Measurements from ENCODE around the gene FHIP1A.
"Not testable (repeated sequence)": the region's sequence is repeated elsewhere in the genome, so short reads cannot be mapped to it uniquely, and the experiment has no call there.

Gene FHIP1A
- 2.4 reads per million, percentile 7 among the genes with 10 or more reads in this experiment for total RNA-seq

- DNase-seq: peak; percentile 75
Measured at GRCh38 chr4:151408630-151409469, at the start of gene FHIP1A. Gene FHIP1A, plus strand, starts transcription at chr4:151409176. Its CDS starts 157,084 bp downstream, at chr4:151566260.

GRCh38 chr4:151359576-151359975, 49.4 kb upstream of the FHIP1A start:
- DNase-seq: no peak

DNA sequence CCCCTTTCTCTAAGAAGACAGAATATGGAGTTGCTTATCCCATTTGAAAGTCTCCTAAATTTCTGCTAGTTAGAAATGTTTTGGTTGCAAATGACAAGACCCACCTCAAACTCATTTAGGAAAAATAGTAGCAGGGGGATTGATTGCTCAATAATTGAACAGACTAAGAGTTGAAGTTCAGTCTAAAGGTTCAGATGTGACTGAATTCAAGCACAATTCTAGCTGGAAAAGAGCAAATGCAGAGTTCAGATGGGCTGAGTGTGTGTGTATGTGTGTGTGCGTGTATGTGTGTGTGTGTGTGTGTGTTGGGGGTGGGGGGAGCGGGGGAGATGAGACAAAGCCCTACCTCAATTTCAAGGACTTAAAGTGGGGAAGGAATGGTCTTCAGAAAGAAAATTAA, 47.9 kb upstream of the FHIP1A start:
- DNase-seq: no peak

DNA sequence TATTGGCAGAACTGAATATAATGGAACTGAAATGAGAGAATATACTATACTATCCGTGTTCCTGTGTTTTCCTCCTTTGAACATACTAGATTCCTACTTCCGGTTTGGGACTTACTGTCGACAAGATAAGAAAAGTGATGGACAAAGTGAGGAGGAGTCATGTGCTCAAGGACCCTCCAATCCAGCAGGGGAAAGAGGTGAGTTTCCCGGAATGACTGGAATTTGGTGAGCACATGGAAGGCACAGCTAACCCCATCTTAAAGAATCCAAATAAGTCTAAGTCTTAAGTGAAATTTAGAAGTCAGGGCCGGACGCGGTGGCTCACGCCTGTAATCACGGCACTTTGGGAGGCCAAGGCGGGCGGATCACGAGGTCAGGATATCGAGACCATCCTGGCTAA, 47.0 kb upstream of the FHIP1A start:
- no peak for DNase-seq

DNA sequence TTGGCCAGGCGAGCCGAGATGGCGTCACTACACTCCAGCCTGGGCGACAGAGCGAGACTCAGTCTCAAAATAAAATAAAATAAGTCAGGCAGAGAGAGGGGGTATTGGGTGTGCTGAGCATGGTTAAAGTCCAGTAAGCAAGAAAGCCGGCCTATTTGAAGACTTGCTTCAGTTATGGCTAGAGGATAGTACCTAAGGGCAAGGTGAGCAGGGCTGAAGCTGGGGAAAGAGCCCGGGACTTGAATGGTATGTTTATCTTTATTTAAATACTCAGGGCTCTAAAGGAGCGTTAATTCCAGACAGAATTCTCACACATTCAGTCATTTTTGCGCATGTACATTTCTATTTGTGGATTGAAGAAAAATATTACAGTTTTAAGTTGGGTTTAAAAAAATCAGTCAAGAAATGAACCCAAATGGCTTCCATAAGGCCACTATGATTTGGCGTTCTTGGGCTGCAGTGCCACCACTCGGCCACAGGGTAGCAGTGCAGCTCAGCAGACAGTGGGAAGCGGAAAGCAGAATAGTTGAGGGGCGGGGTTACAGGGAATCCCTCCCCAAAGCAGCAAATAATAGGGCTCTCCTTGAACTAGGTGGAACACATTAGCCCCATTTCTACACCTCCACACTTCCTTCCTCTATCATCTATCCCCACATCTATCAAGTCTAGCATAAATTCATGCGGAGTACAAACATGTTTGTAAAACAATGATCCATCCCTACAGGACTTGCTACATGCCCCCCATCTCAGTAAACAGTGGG, 46.4 kb upstream of the FHIP1A start:
- DNase-seq: peak; percentile 62

GRCh38 chr4:151376540-151376939, 32.4 kb upstream of the FHIP1A start:
- DNase-seq: no peak

- DNase-seq: no peak
Measured at GRCh38 chr4:151389311-151389710, 19.7 kb upstream of the FHIP1A start.

GRCh38 chr4:151389799-151390198, 19.2 kb upstream of the FHIP1A start:
- DNase-seq: not testable (repeated sequence)

DNA sequence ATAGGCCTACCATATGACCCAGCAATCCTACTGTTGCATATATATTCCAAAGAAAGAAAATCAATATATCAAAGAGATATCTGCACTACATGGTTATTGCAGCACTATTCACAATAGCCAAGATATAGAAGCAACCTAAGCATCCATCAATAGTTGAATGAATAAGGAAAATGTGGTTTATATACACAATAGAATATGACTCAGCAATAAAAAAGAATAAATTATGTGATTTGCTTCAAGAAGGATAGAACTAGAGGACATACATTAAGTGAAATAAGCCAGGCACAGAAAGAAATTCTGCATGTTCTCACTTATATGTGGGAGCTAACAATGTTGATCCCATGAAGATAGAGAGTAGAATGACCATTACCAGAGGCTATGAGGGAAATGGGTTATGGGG, 13.1 kb upstream of the FHIP1A start:
- DNase-seq: no peak

- no peak for DNase-seq
Measured at GRCh38 chr4:151400343-151400742, 8.6 kb upstream of the FHIP1A start.

- DNase-seq: no peak
Measured at GRCh38 chr4:151401739-151402138, 7.2 kb upstream of the FHIP1A start.

GRCh38 chr4:151402145-151402865, 6.7 kb upstream of the FHIP1A start:
- no peak for DNase-seq

- no peak for DNase-seq
Measured at GRCh38 chr4:151403656-151404055, 5.3 kb upstream of the FHIP1A start.

DNA sequence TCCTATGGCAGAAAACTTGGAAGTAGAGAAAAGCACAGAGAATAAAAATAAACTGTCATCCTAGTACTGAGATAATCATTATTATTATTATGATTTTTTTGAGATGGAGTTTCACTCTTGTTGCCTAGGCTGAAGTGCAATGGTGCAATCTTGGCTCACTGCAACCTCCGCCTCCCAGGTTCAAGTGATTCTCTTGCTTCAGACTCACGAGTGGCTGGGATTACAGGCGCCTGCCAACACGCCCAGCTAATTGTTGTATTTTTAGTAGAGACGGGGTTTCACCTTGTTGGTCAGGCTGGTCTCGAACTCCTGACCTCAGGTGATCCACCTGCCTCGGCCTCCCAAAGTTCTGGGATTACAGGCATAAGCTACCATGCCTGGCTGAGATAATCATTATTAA, 4.2 kb upstream of the FHIP1A start:
- DNase-seq: not testable (repeated sequence)

DNA sequence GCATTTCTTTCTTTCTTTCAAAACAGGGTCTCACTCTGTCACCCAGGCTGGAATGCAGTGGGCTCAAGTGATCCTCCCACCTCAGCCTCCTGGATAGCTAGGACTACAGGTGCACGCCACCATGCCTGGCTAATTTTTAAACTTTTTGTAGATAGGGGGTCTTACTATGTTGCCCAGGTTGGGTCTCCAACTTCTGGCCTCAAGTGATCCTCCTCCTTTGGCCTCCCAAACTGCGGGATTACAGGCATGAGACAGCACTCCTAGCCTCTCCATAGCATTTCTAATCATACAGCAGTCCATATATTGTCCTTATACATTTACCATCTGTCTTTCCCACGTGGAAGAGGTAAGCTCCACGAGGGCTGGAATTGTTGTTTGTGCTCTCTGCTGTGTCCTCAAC, 2.0 kb upstream of the FHIP1A start:
- no peak for DNase-seq

DNA sequence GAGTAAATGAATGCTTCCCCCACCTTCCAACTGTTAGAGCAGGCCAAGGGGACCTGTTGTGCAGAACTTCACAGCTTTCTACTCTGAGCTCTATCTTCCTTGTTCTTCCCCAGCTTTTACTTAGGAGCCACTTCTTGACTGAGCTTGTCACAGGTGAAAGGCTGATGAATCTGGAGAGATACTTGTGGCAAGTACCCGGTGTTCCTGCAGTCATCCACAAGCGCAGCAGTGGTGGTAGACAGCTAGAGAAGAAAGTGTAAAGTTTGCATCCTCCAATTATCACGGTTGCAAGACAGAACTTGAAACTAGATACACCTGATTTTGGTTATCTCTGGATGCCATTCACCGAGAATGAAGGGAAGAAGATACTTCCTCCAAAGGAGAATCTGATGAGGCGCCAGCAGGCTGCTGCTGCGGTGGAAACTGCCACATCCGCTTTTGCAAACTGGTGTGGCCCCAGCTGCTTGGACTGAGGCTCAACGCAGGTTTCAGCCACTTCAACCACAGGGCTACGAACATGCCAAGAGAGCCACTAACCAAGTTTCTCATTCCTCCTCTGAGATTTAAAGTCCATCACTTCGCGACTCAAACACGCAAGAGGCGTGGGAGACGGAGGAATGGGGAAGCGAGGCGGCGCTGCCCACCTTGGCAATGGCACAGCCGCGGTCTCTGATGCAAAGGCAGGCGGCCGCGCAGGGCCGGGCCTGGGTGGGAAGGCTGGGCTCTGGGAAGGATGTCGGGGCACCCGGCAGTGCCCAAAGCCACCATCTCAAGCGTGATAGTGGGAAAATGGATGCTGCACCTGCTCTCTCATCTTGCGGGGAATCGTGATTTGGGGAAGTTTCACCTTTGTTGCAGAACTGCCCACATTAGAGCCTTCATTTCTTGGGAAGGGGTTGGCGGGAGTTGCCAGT, 1.3 kb upstream of the FHIP1A start:
- DNase-seq: no peak

GRCh38 chr4:151408380-151408629, 671 bp upstream of the FHIP1A start:
- no peak for DNase-seq

GRCh38 chr4:151409470-151410313, 716 bp downstream of the FHIP1A start:
- DNase-seq: no peak

- no peak for DNase-seq
Measured at GRCh38 chr4:151415978-151416377, 7.0 kb downstream of the FHIP1A start.

DNA sequence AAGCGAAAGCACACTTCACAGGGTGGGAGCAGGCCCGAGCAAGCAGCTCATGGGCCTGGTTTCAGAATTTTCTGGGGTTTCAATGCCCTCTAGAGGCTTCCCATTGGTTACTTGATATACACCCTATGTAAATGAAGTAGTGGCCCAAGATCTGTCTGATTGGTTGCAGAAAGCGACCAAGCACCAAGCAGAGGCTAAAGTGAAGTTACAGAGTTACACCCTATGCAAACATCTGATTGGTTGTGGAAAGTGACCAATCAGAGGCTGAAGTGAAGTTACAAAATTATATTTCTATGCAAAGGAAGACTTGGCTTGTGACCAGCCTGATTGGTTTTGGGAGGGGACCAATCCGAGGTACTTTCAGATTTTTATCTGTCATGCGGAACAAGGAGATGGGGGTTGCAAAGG, 8.2 kb downstream of the FHIP1A start:
- no peak for DNase-seq

DNA sequence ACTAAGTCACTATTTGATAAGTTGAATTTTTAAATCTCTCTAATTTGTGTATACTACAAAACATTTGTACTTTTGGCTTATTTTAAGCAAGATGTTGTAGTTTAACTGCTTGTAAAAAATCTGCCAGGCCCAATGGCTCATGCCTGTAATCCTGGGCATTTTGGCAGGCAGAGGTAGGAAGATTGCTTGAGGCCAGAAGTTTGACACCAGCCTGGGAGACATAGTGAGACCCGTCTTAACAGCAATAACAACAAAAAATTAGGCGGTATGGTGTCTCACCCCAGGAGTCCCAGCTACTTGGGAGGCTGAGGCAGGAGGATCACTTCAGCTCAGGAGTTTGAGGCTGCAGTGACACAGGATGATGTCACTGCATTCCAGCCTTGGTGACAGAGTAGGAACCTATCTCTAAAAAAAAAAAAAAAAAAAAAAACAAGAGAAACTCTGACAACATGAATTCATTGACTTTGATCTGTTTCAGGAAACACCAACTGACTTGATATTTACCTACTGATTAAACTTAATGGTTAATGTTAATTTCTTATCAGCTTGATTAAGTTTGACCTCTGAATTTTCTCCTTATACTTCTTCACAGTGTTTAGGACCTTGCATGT, 8.9 kb downstream of the FHIP1A start:
- DNase-seq: no peak

Measured in effector CD4-positive, alpha-beta T cell (primary cell).